Stimulated activated CD8-positive, alpha-beta memory T cell treated with anti-CD3 and anti-CD28 coated beads, Interleukin-12 subunit alpha, Interleukin-12 subunit beta, amount 100 ng/mL, for 1 hour (primary cell): Measurements from ENCODE around the gene CEBPE.

ENCODE experiments used
- DNase-seq: peaks from one replicate; pipeline ENCODE4 v3.0.0-alpha.2; 2020; ENCODE audit warnings: low read depth

Gene CEBPE

DNA sequence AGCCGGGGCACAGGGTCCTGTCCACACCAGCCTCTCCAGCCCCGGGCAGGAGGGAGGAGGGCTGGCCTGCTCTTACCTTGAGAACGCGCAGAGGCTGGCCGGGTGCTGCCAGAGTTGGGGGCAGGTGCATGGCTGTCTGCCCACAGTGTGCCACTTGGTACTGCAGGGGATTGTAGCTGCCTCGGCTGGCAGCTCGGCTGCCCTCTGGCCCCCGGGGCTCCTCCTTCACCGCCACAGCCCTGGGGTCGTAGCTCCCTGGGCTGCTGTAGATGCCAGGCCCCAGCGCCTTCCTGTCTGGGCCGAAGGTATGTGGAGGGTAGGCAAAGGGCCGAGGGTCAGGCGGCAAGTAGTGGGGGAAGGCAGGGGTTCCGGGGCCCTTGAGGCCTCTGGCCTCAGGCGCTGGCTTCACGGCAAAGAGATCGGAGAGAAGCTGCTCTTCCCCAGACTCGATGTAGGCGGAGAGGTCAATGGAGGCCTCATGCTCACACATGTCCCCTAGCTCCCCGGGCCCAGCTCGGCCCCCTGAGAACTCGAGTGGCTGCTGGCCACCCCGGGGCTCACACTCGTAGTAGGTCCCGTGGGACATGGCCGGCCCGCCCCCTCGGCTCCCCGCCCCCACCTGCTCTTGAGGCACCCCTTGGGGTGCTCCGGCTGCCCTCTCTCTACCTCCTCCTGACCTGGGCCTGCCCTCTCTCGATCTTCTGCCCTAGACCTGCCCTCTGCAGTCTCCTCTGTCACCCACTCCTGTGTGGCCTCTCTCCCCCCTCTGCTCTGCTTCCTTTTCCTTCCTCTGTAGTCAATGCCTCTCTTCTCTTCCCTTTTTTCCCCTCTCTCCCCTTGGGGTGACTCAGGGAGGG lies at the start of gene CEBPE:
Gene CEBPE (minus strand): TSS at position 750 of the 857 bp plus-strand sequence. CDS start 164 bp downstream, at position 586.
- DNase-seq, result no peak

DNA sequence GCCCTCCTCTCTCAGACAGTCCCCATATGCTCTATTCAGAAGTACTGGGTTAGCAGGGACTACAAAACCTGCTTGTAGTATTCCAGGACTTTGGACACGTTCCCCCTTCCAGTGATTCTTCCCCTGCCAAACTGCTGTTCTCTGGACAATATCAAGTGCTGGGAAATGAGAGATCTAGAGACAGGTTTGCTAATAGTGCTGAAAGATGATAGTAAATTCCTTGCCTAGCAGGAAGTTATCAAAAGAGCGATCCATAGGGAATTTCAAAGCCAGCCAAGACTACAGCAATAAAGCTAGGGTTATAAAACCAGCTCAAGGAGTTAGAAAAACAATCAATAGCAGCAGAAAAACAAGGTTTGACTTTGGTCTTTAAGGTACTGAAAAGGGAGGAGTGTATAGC lies 49.2 kb upstream of the CEBPE start:
- DNase-seq, result no peak

DNA sequence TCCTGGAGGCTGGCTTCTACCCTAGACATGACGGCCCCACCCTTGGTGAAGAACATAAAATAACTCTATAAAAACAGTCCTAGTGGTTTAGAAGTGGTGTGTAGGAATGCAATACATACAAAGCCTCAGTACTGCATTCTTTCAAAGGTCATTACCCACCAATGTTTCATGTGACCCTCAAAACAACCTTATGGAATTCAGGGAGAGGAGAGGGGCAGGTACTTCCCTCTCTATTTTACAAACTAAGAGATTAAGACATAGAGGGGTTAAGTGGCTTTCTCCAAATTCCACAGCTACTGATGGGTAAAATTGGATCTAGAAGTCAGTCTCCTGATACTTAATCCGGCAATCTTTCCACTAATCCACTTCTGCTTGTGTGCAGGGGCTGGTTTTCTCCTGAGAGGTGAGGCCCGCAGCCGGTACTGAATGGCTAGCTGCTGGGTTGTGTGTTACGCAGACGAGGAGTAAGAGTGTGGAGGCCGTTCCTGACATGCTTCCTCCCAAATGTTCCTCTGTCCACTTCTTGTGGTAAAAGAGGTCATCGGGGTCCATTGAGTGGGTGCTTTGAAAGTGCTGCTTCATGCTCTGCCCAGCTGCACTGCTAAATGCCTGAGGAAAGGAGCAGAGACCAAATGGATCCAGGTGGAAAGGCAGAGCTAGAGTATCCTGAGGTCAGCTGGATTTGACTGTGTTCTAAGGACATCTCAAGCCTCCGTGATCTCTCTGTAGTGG lies 48.2 kb upstream of the CEBPE start:
- no peak for DNase-seq

DNA sequence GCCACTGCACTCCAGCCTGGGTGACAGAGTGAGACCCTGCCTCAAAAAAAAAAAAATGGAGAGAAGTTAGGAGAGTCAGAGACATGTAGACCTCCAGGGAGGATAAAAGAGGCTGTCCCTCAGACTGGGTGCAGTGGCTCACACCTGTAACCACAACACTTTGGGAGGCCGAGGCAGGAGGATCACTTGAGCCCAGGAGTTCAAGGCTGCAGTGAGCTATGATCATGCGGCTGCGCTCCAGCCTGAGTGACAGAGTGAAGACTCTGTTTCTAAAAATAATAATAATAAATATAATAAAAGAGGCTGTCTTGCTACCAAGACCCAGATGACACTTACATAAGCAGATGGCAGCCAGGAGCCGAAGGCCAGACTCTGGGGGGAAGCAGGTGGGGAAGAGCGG lies 45.9 kb upstream of the CEBPE start:
- no peak for DNase-seq

DNA sequence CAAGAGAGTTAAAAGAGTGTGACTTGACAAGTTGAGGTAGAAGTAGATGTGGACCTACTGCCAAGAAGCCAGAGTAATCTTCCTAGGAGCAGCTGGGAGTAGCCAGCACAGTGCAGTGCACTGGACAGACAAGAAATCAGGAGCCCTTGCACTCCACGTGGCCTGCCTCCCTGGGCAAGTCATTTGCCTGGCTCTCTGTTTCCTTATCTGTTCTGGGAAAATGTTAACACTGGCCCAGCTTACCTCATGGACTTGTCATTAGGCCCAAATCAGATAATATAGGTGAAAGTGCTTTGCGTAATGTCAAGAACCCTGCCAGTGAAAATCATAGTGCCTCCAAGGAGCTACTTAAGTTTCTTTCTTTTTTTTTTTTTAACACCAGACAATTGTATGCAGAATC lies 45.2 kb upstream of the CEBPE start:
- DNase-seq, result no peak

DNA sequence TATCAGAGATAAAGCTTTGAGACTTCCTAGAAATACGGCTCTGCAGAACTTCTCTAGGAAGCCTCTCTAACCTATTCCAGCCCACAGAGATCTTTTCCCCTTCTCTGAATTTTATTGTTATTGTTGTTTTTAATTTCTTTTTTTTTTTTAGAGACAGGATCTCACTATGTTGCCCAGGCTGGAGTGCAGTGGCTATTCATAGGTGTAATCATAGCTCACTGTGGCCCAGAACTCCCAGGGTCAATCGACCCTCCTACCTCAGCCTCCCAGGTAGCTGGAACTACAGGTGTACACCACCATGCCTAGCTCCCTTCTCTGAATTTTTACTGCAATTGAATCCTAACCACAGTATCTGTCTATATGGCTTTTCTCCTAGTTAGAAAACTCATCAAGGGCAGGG lies 44.8 kb upstream of the CEBPE start:
- DNase-seq, result no peak

DNA sequence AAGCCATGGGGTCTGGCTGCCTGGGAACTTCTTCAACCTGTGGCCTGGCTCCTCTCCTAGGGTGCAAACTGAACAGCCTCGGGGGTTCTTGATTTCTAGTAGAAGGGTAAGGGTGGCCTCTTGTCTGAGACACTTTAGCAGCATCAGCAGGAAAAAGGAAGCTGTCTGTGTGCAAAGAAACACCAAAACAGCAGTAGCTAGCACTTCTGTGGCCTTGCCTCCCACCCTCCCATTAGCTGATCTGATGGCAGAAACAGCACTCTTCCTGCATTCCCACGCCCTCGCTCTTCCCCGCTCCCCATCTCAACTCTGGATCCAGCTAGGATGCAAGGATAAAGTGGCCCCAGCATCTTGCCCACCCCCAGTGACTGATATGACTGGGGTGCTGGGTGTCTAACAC lies 43.7 kb upstream of the CEBPE start:
- DNase-seq, result no peak

DNA sequence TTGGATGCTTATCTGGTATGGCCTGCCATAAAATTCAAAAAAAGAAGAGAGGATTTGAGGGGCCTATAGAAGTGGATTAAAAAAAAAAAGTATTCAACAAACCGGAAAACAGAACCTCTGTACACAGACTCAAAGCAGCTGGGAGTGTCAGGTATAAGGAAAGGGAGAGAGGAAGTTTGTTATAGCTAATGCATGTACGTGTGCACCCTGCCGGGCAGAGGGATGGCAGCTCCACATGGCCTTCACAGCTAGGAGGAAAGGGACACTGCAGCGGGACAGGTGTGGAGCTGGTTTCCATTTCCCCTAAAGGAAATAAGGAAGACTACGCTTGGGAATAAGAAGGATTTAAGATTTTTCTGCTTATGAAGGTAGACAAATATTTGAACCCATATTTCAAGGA lies 43.0 kb upstream of the CEBPE start:
- no peak for DNase-seq

DNA sequence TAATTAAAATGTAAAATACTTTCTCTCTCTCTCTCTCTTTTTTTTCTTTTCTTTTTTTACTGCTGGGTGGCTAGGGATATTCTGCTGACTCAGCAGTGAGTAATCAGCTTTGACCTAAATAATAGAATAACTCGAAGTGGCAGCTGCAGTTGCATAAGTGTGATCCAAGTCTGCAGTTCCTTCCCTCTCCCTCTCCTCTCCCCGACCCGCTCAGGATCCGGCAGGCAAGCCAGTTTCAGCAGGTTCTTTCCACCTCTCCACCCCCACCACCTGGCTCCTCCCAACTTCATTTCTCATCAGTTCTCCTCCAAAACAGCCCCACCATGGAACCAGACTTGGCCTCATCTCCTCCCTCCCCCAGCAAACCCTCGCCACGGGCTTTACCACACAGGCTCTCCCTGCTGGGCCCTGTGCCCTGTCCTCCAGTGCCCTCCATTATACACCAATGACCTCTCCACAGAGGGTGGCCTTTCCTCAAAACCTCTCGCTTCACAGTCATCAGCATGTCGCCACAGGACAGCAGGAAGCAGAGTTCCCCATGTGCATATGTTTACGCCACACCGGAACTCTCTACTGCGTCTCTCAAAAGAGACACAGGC lies 42.0 kb upstream of the CEBPE start:
- no peak for DNase-seq

DNA sequence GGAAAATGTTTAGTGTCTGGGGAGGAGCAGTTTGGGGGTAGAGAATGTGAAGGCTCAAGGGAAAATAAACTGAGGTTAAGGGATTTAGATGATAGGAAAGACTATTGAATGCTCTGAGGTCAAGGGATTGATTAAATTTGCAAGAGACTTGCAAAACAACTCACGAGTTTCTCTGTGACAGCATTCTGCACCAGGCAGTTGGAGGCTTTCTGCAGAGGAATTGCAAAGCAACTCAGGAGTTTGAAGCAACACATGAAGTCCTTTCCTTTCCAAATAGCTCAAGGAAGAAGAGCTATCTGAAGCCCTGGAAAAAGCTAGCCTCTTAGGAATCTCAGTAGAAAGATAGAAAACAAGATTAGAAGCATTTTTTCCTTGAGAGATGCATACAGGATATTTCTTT lies 40.5 kb upstream of the CEBPE start:
- no peak for DNase-seq

DNA sequence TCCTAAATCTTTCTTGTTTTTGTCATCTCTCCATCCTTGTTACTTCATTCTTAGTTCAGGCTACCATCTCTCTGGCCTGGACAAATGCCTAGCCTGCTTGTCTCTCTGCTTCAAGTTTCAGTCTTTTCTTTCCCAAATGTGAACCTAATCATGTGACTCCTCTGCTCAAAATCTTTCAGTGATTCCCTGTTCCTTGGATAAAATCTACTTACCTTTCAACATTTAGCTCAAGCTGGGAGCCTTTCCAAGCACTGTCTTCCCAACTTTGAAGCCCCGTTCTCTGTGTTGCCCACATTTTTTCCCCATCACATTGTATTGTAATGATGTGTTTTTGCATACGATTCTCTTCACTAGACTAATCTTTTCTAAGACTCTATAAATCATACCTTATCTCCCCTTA lies 39.7 kb upstream of the CEBPE start:
- DNase-seq, result no peak

DNA sequence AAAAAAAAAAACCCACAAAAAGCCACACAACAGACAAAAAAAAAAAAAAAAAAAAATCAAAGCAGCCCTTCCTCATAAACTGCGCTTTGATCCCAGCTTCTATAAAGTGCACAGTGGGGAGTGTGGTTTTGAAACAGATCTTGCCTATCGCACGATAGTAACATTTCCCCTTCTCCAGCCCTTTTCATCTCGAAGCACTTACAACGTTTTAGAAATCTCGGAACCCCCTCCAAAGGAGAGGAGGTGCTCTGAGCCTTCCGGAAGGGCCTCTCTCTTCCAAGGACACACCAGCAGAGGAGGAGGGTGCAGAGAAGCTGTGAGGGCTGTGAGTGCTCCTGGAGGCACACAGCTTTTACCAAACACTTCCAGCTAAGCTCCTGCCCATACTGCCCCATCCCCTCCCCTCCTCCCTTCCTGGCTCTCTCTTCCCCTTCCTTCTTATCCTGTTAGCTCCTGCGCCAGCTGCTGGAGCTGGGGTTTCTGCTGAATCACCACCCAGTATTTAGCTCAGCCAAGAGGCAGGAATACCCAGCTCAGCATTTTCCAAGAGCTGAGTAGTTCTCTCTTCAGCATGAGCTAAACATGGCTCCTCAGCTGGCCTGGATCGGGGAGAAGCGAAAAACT lies 36.0 kb upstream of the CEBPE start:
- no peak for DNase-seq

DNA sequence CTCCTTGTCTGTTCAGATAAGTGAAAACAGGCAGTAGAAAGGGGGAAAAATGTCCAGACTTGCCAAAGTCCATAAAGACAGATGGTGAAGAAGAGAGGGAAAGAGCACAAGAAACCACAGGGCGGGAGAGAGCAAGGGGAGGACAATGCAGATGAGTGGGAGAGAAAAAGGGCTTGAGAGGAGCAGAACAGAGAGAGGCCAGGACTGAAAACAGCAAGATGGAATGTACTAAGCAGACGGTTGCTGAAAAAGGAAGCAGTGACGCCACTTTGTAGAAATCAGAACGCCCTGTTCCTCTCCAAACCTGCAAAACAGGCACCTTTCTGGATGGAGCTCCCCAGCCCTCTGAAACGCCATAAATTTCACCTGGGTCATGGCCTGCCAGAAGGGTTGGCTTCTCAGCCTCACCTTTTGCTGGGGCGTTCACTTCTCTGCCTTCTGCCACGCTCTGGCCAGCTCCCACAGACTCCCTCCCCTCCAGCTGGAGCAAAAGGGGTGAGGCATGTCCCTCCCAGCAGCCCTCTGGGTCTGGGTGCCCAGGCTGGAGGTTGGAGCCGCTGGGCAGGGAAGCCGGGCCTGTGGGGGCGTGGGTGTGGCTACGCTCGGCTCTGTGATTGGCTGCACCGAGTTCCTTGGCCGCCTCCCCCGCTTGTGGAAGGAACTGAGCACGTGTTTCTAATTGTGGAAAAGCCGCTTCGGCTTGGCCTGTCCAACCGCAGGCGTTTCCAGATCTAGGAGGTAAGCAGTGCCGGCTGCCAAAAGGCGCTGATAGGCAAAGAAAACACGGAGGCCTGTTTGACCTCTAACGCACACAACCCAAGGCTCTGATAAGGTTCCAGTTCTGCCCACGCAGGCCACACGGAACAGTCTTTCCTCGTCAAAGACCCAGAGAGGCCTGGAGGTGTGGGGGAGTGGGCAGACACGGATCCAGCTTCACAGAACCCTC lies 35.1 kb upstream of the CEBPE start:
- no peak for DNase-seq

DNA sequence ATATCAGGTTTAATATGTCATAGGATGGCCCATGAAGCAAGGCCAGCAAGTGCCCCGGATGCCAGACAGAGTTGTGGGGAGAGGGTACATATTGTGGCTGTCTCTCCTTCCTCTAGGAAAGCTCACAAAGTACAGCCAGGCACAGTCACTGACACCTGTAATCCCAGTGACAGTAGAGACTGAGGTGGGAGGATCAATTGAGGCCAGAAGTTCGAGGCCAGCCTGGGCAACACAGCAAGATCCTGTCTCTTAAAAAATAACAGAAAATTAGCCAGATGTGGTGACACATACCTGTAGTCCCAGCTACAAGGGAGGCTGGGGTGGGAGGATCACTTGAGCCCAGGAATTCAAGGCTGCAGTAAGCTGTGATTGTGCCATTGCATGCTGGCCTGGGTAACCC lies 32.3 kb upstream of the CEBPE start:
- DNase-seq, result no peak

DNA sequence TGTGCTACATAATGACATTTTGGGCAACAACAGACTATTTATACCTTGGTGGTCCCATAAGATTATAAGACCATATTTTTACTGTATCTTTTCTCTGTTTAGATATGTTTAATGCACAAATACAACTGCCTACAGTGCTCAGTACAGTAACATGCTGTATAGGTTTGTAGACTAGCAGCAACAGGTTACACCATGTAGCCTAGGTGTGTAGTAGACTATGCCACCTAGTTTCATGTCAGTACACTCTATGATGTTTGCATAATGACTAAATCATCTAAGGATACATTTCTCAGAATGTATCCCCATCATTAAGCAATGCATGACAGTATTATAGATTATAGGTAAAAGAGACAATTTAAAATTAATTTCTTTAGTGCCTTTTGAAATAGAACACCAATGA lies 30.7 kb upstream of the CEBPE start:
- no peak for DNase-seq

DNA sequence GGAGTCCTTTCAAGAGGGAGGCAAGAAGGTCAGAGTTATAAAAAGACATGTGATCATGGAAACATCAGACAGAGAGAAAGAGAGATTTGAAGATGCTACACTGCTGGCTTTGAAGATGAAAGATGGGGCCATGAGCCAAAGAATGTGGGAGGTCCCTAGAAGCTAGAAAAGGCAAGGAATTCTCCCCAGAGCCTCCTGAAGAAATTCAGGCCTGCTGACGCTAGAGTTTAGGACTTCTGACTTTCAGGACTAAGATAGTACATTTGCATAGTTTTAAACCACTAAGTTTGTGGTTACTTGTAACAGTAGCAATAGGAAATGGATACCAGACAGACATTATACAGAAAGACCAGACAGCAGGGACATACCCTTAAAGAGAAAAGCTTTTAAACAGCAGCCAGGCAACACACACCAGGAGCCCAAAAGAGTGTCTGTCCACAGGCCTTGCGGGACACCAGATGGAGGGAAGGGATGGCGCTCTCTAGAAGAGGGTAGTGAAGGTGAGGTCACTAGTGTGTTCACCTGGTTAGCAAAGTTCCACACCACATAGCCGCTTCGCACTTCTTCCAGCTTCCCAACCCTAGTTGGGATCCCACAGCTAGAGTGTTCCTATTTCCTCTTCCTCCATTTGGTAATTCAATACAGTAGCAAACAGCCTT lies 29.7 kb upstream of the CEBPE start:
- DNase-seq, result no peak

DNA sequence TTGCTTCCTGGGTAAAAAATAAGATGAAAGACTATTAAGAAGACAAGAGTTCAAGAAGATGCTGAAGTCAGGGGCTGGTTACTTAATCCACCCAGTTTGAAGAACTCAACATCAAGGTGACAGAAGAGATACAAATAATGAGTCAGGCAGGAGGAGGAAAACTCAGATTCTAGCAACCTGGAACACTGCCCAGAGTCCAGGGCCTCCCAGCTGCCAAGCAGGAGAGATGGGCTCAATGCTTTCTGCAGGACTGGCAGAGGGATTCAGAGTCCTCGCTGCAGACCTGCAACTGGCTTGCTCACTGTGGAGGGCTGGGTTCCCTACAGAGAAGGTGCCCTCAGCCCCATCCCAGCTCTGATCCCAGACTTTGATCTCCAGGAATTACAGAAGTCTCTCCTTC lies 28.6 kb upstream of the CEBPE start:
- no peak for DNase-seq

DNA sequence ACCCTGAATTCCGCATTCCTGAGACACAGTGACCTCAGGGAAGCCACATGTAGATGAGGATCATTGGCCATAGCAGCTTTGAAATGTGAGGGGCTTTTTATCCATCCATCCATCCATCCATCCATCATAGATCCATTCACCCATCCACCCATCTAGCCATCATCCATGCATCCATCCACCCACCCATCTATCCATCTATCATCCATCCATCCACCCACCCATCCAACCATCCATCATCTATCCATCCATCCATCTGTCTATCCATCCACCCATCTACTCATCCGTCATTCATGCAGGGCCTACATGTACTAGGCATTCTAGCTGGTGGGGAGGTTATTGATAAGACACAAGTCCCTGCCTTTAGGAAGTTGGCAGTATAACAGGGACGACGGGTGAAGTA lies 27.9 kb upstream of the CEBPE start:
- DNase-seq, result no peak

DNA sequence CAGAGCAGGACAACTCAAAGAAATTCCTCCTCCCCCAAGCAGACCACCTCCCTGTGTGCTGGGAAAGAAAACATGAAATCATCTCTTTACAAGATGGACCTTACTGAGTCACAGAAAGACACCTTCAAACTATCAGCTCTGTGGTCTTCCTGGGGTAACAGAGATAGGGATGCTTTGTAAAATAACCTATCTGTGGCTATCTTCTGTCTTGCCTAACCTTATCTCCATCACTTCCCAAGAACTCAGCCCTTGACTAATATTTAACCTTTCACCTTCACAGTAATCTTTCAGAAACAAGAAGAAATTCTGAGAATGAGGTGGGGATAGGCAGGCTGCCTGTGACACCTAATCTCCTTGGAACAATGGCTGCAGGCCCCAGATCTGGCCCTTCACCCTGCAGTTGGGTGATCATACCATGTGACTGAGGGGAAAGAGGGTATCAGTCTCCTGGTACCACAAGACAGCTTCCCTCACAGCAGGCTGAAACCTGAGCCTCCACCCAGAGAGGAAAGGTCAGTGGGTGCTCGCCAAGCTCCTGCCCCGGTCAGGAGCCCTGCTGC lies 27.4 kb upstream of the CEBPE start:
- DNase-seq, result no peak

DNA sequence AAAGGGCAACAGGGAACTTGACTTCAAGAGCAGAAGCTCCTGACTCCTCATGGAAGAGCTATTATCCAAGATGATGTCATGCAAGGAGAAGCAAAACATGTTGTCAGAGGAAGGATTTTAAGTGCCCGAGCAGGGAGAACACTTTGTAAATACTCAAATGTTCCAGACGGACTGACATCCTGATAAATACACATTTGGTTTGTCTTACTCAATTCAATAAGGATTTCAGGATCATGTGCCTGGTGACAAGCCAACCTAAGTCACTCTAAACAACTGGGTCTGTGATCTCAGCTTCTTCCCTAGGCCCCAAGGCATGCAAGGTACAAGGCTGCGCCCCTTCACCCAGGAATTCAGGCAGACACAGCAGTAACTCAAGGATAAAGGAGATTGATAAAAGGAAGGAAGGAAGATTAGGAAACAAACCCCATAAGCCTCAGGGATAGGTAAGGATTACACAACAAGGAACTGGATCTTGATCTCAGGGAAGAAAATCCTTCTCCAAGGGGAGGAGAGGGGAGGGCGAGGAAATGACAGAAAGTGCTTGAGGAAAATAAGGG lies 26.8 kb upstream of the CEBPE start:
- no peak for DNase-seq
